Stomach (tissue), 4 donors: ENCODE measurements around the gene SDK2.

Experiments
- EP300 ChIP-seq: sonication (generic); formaldehyde crosslinking; IDR thresholded peaks from one replicate; pipeline ENCODE4 v1.6.1; 2017; ENCODE audit warnings: antibody characterized with exemption
- POLR2A ChIP-seq, 4 donors: fragments of 450-650 bp; IDR thresholded peaks; one replicate each; pipeline ENCODE4 v1.6.1; 2016; ENCODE audit warnings: antibody characterized with exemption in 4 of 4, control low read depth in 2 of 4, mild to moderate bottlenecking in 1 of 4, moderate library complexity in 1 of 4
- POLR2AphosphoS5 ChIP-seq, 3 donors: sonication (generic); formaldehyde crosslinking; IDR thresholded peaks; one replicate each; pipeline ENCODE4 v1.6.1; 2016; ENCODE audit warnings: antibody characterized with exemption in 3 of 3
- TF ChIP-seq, protein P1 (sequence below), 7 experiments: fragments of 450-650 bp in 4 of 7; fragments of 200-600 bp in 3 of 7; sonication (generic) in 3 of 7; IDR thresholded peaks; one replicate each; pipeline ENCODE4 v1.5.1; 2016 to 2019; ENCODE audit warnings: antibody characterized with exemption in 7 of 7, control low read depth in 2 of 7, mild to moderate bottlenecking in 1 of 7

DNA sequence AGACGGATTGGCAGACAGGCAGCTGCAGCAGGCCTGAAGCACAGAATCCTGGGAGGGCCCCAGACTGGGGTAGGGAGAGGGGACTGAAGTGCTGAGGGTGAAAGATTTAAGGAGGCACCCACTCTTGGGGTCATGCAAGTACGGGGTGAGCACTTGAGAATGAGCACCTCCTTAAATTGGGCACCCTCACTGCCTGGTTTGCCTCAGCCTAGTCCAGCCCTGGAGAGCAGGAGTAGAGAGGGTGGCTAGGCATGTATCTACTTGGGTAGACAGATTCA is 178.4 kb downstream of the SDK2 start:
- TF ChIP-seq POLR2AphosphoS5 (IDR thresholded peaks at IDR 0.05) (no peak), POLR2A (IDR thresholded peaks at IDR 0.05) (no peak), EP300 (no peak)
- TF ChIP-seq, protein P1, sequence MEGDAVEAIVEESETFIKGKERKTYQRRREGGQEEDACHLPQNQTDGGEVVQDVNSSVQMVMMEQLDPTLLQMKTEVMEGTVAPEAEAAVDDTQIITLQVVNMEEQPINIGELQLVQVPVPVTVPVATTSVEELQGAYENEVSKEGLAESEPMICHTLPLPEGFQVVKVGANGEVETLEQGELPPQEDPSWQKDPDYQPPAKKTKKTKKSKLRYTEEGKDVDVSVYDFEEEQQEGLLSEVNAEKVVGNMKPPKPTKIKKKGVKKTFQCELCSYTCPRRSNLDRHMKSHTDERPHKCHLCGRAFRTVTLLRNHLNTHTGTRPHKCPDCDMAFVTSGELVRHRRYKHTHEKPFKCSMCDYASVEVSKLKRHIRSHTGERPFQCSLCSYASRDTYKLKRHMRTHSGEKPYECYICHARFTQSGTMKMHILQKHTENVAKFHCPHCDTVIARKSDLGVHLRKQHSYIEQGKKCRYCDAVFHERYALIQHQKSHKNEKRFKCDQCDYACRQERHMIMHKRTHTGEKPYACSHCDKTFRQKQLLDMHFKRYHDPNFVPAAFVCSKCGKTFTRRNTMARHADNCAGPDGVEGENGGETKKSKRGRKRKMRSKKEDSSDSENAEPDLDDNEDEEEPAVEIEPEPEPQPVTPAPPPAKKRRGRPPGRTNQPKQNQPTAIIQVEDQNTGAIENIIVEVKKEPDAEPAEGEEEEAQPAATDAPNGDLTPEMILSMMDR (IDR thresholded peaks at IDR 0.05), result no peak
